ENCODE results near the gene SPARC. TPM values are rescaled to one million over a fixed set of nuclear protein-coding genes. Genes with fewer than 3 reads are reported as not detected.
A peak's percentile ranks its signal among the peaks of the same experiment; 100 is the strongest.

SPARC gene
- total and polyA plus RNA-seq, 4 donors = 145 to 1,186 (median 918) TPM

DNA sequence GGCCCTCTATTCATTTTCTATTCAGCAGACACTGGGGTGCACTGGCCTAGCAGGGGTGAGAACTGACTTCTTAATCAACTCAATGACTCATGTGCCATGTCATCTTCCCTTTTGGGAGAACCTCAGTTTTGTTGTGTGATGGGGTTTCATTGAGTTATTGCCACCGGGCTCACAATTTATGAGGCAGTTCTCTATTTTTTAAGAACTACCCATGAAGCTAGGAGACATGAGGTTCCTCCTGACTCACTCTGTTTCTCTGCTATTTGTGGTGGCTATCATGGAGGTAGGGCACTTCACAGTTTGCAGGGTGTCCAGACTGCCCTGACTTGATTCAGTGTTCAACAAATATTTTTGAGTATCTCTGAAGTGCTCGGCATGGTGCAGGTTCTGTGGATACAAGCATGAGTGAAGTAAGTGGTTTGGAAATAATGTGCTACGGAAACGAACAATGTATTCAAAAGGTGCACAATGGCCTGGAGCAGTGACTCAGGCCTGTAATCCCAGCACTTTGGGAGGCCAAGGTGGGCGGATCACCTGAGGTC is 39.3 kb downstream of the SPARC start:
- Histone ChIP-seq H3K4me1 (ENCODE audit: control insufficient read depth in 5 of 5, insufficient read depth in 5 of 5, low read length in 5 of 5) (no peaks in the 10 kb centered on the region), H3K36me3 (ENCODE audit: control insufficient read depth in 4 of 4, insufficient read depth in 4 of 4, low read length in 4 of 4) (no peaks in the 10 kb centered on the region), H3K9ac (ENCODE audit: insufficient read depth in 1 of 2, low read length in 2 of 2) (no peak overlapping the region), H3K27ac (ENCODE audit: low read depth in 1 of 2, low read length in 1 of 2) (no peak overlapping the region), H3K27me3 (ENCODE audit: control insufficient read depth in 3 of 3, insufficient read depth in 3 of 3, low read length in 2 of 3) (no peaks in the 10 kb centered on the region), H3K4me3 (no peak overlapping the region), H3K9me3 (ENCODE audit: control insufficient read depth in 4 of 4, insufficient read depth in 3 of 4, low read length in 3 of 4) (no peaks in the 10 kb centered on the region)
- TF ChIP-seq, protein P1, sequence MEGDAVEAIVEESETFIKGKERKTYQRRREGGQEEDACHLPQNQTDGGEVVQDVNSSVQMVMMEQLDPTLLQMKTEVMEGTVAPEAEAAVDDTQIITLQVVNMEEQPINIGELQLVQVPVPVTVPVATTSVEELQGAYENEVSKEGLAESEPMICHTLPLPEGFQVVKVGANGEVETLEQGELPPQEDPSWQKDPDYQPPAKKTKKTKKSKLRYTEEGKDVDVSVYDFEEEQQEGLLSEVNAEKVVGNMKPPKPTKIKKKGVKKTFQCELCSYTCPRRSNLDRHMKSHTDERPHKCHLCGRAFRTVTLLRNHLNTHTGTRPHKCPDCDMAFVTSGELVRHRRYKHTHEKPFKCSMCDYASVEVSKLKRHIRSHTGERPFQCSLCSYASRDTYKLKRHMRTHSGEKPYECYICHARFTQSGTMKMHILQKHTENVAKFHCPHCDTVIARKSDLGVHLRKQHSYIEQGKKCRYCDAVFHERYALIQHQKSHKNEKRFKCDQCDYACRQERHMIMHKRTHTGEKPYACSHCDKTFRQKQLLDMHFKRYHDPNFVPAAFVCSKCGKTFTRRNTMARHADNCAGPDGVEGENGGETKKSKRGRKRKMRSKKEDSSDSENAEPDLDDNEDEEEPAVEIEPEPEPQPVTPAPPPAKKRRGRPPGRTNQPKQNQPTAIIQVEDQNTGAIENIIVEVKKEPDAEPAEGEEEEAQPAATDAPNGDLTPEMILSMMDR (IDR thresholded peaks at IDR 0.05; ENCODE audit: control extremely low read depth, extremely low read depth) = no peak
- peak; percentile 35 for ATAC-seq (ENCODE audit: insufficient read depth, low FRiP score)
- DNase-seq = no peak
- 70 to 80% methylated on average over 5 of the region's 5 CpGs for WGBS, 2 donors

GRCh38 chr5:151646334-151646733 is 40.4 kb downstream of the SPARC start:
- TF ChIP-seq, protein P1 (IDR thresholded peaks at IDR 0.05; ENCODE audit: control extremely low read depth, extremely low read depth) = no peak
- H3K9ac ChIP-seq (ENCODE audit: insufficient read depth in 1 of 2, low read length in 2 of 2) = no peak overlapping the region
- no peaks in the 10 kb centered on the region for H3K4me1 ChIP-seq (ENCODE audit: control insufficient read depth in 5 of 5, insufficient read depth in 5 of 5, low read length in 5 of 5)
- ATAC-seq (ENCODE audit: insufficient read depth, low FRiP score) = no peak
- no peaks in the 10 kb centered on the region for H3K9me3 ChIP-seq (ENCODE audit: control insufficient read depth in 4 of 4, insufficient read depth in 3 of 4, low read length in 3 of 4)
- no peak overlapping the region for H3K4me3 ChIP-seq
- no peak for DNase-seq
- H3K27me3 ChIP-seq (ENCODE audit: control insufficient read depth in 3 of 3, insufficient read depth in 3 of 3, low read length in 2 of 3) = no peaks in the 10 kb centered on the region
- no peak overlapping the region for H3K27ac ChIP-seq (ENCODE audit: low read depth in 1 of 2, low read length in 1 of 2)
- 77 to 78% methylated on average over 5 of the region's 5 CpGs for WGBS, 2 donors
- H3K36me3 ChIP-seq (ENCODE audit: control insufficient read depth in 4 of 4, insufficient read depth in 4 of 4, low read length in 4 of 4) = no peaks in the 10 kb centered on the region

DNA sequence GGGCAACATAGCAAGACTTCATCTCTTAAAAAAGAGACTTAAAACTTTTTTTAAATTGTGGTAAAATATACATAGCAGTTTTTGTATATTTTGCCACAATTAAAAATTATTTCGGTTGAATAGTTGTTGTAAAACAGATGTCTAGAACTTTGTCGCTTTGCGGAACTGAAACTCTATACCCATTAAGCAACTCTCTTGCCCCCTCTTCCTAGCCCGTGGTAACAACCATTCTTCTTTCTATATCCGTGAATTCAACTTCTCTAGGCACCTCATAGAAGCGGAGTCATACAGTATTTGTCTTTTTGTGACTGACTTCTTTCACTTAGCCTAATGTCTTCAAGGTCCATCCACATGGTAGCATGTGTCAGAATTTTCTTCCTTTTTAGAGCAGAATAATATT is 43.3 kb downstream of the SPARC start:
- no peaks in the 10 kb centered on the region for H3K9me3 ChIP-seq (ENCODE audit: control insufficient read depth in 4 of 4, insufficient read depth in 3 of 4, low read length in 3 of 4)
- TF ChIP-seq, protein P1 (IDR thresholded peaks at IDR 0.05; ENCODE audit: control extremely low read depth, extremely low read depth) = no peak
- no peak overlapping the region for H3K4me3 ChIP-seq
- no peaks in the 10 kb centered on the region for H3K4me1 ChIP-seq (ENCODE audit: control insufficient read depth in 5 of 5, insufficient read depth in 5 of 5, low read length in 5 of 5)
- DNase-seq = no peak
- no peak overlapping the region for H3K27ac ChIP-seq (ENCODE audit: low read depth in 1 of 2, low read length in 1 of 2)
- H3K27me3 ChIP-seq (ENCODE audit: control insufficient read depth in 3 of 3, insufficient read depth in 3 of 3, low read length in 2 of 3) = no peaks in the 10 kb centered on the region
- whole genome bisulfite sequencing, 2 donors = 79 to 85% methylated on average over 6 of the region's 6 CpGs
- no peak for ATAC-seq (ENCODE audit: insufficient read depth, low FRiP score)
- H3K36me3 ChIP-seq (ENCODE audit: control insufficient read depth in 4 of 4, insufficient read depth in 4 of 4, low read length in 4 of 4) = no peaks in the 10 kb centered on the region
- H3K9ac ChIP-seq (ENCODE audit: insufficient read depth in 1 of 2, low read length in 2 of 2) = no peak overlapping the region

Measured in lung (tissue), 12 donors.